OCI-LY1 (cell line): Measurements from ENCODE around the gene PRR14L.
"Not testable (repeated sequence)": the region's sequence is repeated elsewhere in the genome, so short reads cannot be mapped to it uniquely, and the experiment has no call there.

Experiments
- EZH2 ChIP-seq: fragments of 200-600 bp; sonication (generic), shearing (Covaris generic); IDR thresholded peaks from 2 replicates; pipeline ENCODE4 v1.8.0; 2017; ENCODE audit warnings: borderline replicate concordance, mixed run types, mild to moderate bottlenecking, antibody characterized with exemption, low read length, moderate library complexity, mixed read lengths
- TF ChIP-seq, protein P1 (sequence below): fragments of 200-600 bp; sonication (generic), shearing (Covaris generic); IDR thresholded peaks from 2 replicates; pipeline ENCODE4 v1.5.1; 2017; ENCODE audit warnings: mild to moderate bottlenecking, antibody characterized with exemption, low read length, moderate library complexity, mixed read lengths

DNA sequence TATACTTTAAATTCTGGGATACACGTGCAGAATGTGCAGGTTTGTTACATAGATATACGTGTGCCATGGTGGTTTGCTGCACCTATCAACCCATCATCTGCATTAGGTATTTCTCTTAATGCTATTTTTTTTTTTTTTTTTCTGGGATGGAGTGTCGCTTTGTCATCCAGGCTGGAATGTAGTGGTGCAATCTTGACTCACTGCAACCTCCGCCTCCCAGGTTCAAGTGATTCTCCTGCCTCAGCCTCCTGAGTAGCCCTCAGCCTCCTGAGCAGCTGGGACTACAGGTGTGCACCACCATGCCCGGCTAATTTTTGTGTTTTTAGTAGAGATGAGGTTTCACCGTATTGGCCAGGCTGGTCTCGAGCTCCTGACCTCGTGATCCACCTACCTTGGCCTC, 49.4 kb upstream of the PRR14L start:
- TF ChIP-seq, protein P1, sequence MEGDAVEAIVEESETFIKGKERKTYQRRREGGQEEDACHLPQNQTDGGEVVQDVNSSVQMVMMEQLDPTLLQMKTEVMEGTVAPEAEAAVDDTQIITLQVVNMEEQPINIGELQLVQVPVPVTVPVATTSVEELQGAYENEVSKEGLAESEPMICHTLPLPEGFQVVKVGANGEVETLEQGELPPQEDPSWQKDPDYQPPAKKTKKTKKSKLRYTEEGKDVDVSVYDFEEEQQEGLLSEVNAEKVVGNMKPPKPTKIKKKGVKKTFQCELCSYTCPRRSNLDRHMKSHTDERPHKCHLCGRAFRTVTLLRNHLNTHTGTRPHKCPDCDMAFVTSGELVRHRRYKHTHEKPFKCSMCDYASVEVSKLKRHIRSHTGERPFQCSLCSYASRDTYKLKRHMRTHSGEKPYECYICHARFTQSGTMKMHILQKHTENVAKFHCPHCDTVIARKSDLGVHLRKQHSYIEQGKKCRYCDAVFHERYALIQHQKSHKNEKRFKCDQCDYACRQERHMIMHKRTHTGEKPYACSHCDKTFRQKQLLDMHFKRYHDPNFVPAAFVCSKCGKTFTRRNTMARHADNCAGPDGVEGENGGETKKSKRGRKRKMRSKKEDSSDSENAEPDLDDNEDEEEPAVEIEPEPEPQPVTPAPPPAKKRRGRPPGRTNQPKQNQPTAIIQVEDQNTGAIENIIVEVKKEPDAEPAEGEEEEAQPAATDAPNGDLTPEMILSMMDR = not testable (repeated sequence)
- not testable (repeated sequence) for TF ChIP-seq EZH2
